RWPE2 (cell line): ENCODE results near the gene RPTOR.
A peak's percentile ranks its signal among the peaks of the same experiment; 100 is the strongest.

Experiments used
- ATAC-seq: fragments of 200-7000 bp; cut with Tn5 transposase; 3 replicates; pipeline ENCODE4 v1.9.1; 2021; ENCODE audit warnings: low read depth
- DNase-seq: peaks from one replicate; pipeline ENCODE4 v3.0.0-alpha.2; 2020; ENCODE audit warnings: low spot score
- H3K27ac ChIP-seq: fragments of 450-650 bp; 2 replicates; pipeline ENCODE4 v1.5.1; 2017; ENCODE audit warnings: mild to moderate bottlenecking; ENCODE audit not compliant: poor library complexity, severe bottlenecking
- H3K27me3 ChIP-seq: fragments of 250-450 bp; sonication (Bioruptor Pico); 2 replicates; pipeline ENCODE4 v1.5.1; 2021; ENCODE audit warnings: mild to moderate bottlenecking, moderate library complexity; ENCODE audit not compliant: insufficient read depth, poor library complexity, severe bottlenecking
- H3K36me3 ChIP-seq: fragments of 250-450 bp; sonication (Bioruptor Pico); 2 replicates; pipeline ENCODE4 v1.5.1; 2020; ENCODE audit warnings: low read depth, mild to moderate bottlenecking, moderate library complexity
- H3K4me1 ChIP-seq: fragments of 250-450 bp; sonication (Bioruptor Pico); 2 replicates; pipeline ENCODE4 v1.5.1; 2021; ENCODE audit warnings: mild to moderate bottlenecking, moderate library complexity; ENCODE audit not compliant: insufficient read depth, poor library complexity, severe bottlenecking
- H3K4me3 ChIP-seq: fragments of 250-450 bp; sonication (Bioruptor Pico); 2 replicates; pipeline ENCODE4 v1.5.1; 2021; ENCODE audit warnings: mild to moderate bottlenecking, moderate library complexity; ENCODE audit not compliant: severe bottlenecking
- H3K9me3 ChIP-seq: fragments of 250-450 bp; sonication (Bioruptor Pico); 2 replicates; pipeline ENCODE4 v1.5.1; 2021; ENCODE audit warnings: mild to moderate bottlenecking, moderate library complexity; ENCODE audit not compliant: severe bottlenecking
- TF ChIP-seq, protein P1 (sequence below): fragments of 450-650 bp; IDR thresholded peaks from one replicate; pipeline ENCODE4 v1.5.1; 2017; ENCODE audit warnings: mild to moderate bottlenecking, moderate library complexity; ENCODE audit not compliant: poor library complexity, severe bottlenecking

RPTOR gene

DNA sequence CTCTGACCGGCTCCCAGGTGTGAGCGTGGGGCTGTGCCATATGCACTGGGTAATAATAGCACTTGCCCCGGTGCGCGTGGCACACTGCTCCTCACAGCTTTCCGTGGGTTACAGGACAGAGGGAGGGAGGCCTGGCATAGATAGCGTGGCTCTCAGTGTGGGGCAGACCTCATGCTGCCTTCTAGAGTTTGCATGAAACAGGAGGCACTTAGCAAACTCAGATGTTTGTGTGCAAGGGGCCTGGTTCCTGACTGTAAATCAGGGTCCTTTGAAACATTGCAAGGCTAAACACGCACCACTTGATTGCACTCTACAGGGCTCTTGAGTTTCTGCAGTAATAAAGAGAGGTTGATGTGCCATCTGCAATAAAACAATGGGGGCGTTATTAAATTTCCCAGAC, 101.7 kb downstream of the RPTOR start:
- H3K4me3 ChIP-seq = no peak overlapping the region
- no peak for ATAC-seq
- H3K27me3 ChIP-seq = no peaks in the 10 kb centered on the region
- peaks cover 18% of the 10 kb centered on the region for H3K4me1 ChIP-seq
- peaks cover 22% of the 10 kb centered on the region; the same call in 1 of the 2 replicates for H3K36me3 ChIP-seq
- no peak for DNase-seq
- no peaks in the 10 kb centered on the region for H3K9me3 ChIP-seq
- H3K27ac ChIP-seq = no peak overlapping the region
- TF ChIP-seq, protein P1, sequence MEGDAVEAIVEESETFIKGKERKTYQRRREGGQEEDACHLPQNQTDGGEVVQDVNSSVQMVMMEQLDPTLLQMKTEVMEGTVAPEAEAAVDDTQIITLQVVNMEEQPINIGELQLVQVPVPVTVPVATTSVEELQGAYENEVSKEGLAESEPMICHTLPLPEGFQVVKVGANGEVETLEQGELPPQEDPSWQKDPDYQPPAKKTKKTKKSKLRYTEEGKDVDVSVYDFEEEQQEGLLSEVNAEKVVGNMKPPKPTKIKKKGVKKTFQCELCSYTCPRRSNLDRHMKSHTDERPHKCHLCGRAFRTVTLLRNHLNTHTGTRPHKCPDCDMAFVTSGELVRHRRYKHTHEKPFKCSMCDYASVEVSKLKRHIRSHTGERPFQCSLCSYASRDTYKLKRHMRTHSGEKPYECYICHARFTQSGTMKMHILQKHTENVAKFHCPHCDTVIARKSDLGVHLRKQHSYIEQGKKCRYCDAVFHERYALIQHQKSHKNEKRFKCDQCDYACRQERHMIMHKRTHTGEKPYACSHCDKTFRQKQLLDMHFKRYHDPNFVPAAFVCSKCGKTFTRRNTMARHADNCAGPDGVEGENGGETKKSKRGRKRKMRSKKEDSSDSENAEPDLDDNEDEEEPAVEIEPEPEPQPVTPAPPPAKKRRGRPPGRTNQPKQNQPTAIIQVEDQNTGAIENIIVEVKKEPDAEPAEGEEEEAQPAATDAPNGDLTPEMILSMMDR = no peak

DNA sequence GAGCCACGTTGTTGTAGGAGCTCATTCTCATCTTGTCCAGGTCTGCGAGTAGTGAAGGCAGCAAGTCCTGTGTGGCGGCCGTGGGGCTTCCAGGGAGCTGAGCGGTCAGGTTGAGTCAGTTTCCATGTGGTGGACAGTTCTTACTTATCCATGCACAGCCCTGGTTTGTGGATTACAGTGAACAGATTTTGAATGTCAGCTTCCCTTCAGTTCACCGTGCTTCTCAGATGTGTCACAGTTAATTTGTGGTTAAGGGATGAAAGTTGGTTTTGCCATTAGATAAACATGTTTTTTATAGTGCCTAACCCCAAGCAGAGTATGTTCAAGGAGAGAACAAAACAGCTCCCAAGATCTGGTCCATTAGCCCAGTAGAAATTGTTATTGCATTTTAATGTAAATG, 103.1 kb downstream of the RPTOR start:
- no peaks in the 10 kb centered on the region for H3K9me3 ChIP-seq
- peaks cover 18% of the 10 kb centered on the region for H3K4me1 ChIP-seq
- no peak overlapping the region for H3K4me3 ChIP-seq
- peaks cover 16% of the 10 kb centered on the region; the same call in 1 of the 2 replicates for H3K36me3 ChIP-seq
- H3K27me3 ChIP-seq = no peaks in the 10 kb centered on the region
- H3K27ac ChIP-seq = no peak overlapping the region
- TF ChIP-seq, protein P1 = no peak
- ATAC-seq = no peak
- no peak for DNase-seq

- ATAC-seq (peak; percentile 32; the same call in 2 of the 3 replicates), DNase-seq (no peak)
- peak overlapping the region; percentile 62 for H3K27ac ChIP-seq
- H3K4me3 ChIP-seq = no peak overlapping the region
- 0 out of 2 replicates have a peak, but pooled peaks cover 11% of the 10 kb centered on the region for H3K36me3 ChIP-seq
- H3K27me3 ChIP-seq = no peaks in the 10 kb centered on the region
- no peaks in the 10 kb centered on the region for H3K9me3 ChIP-seq
- H3K4me1 ChIP-seq = peaks cover 18% of the 10 kb centered on the region
- TF ChIP-seq, protein P1 = no peak
Observed at GRCh38 chr17:80649200-80649644, 104.6 kb downstream of the RPTOR start.

DNA sequence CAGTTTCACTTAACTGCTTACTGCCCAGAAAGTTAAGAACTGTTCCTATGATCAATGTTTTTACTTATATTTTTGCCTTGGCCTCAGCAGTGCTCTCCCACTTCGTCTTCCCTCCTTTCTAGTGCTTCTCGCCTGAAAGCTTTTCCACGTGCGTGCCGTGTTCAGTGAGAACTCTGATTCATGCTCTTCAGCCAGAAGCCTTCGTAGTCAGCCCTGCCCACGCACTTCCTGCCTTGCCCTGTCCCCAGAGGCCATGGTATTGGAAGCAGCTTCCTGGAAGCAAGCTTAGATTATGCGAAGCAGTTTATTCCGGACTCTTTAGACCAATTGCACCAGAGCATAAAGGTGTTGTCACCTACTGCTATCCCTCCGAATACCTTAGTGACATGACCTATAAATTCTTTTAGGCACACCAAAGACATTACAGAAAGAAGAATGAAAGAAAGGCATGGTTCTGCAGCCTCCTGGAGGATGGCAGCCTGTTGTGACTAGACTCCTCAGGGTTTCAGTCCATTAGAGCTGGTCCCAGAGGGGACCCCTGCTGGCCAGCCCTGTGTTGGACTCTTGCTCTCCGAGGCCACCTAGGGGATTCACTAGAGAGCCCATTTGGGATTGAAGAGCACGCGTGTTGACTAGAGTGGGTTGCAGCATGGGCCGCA, 105.2 kb downstream of the RPTOR start:
- no peak overlapping the region for H3K4me3 ChIP-seq
- no peaks in the 10 kb centered on the region for H3K9me3 ChIP-seq
- TF ChIP-seq, protein P1 = peak; percentile 39
- 0 out of 2 replicates have a peak, but pooled peaks cover 7% of the 10 kb centered on the region for H3K36me3 ChIP-seq
- peak overlapping the region; percentile 62 for H3K27ac ChIP-seq
- ATAC-seq = peak; percentile 90
- peak; percentile 74 for DNase-seq
- H3K4me1 ChIP-seq = peaks cover 18% of the 10 kb centered on the region
- no peaks in the 10 kb centered on the region for H3K27me3 ChIP-seq

- DNase-seq = no peak
- peaks cover 18% of the 10 kb centered on the region for H3K4me1 ChIP-seq
- no peaks in the 10 kb centered on the region for H3K27me3 ChIP-seq
- no peak overlapping the region for H3K4me3 ChIP-seq
- TF ChIP-seq, protein P1 = no peak
- no peak for ATAC-seq
- 0 out of 2 replicates have a peak, but pooled peaks cover 7% of the 10 kb centered on the region for H3K36me3 ChIP-seq
- H3K9me3 ChIP-seq = no peaks in the 10 kb centered on the region
- H3K27ac ChIP-seq = peak overlapping the region; percentile 62
Observed at GRCh38 chr17:80650331-80650672, 105.7 kb downstream of the RPTOR start.
